GM19035 (cell line): Measurements from ENCODE around the gene PLAAT5.
A peak's percentile ranks its signal among the peaks of the same experiment; 100 is the strongest.
"Not testable (repeated sequence)": the region's sequence is repeated elsewhere in the genome, so short reads cannot be mapped to it uniquely, and the experiment has no call there.

Experiments used
- ATAC-seq: cut with Tn5 transposase; IDR thresholded peaks from one replicate; pipeline ENCODE4 v1.9.1; 2021; ENCODE audit not compliant: unreplicated experiment

PLAAT5 gene, protein sequence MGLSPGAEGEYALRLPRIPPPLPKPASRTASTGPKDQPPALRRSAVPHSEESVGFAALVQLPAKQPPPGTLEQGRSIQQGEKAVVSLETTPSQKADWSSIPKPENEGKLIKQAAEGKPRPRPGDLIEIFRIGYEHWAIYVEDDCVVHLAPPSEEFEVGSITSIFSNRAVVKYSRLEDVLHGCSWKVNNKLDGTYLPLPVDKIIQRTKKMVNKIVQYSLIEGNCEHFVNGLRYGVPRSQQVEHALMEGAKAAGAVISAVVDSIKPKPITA

DNA sequence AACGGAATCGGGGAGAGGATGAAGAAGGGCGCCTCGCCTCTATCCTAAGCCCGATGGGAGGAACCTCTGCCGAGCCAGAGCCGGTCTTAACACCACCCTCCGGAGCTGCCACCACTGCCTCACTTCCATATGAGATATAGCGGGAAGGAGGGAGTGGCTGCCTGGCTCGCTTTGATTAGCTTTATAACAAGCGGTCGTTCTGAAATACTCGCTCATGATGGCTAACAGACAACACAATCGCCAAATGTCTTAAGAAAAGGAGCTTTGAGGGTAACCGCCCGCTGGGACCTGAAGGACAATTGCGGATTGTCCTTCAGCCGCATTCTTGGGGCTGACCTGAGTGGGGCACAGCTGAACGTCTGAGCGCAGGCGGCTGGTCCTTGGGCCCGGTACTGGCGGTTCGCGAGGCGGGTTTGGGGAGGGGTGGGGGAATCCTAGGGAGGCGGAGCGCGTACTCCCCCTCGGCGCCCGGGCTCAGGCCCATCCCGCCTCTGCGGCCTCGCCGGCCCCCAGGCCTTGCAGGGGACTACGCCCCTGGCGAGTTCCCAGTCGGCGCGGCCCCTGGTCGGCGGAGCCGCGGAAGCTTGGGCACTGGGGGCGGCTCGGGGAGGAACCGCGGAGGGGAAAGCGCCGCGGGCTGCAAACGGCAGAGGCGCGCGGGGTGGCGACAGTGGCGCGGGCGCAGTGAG, at the start of gene PLAAT5:
TSS of gene PLAAT5 (minus strand) at position 617 of the 689 bp plus-strand sequence. CDS start at position 484, 133 bp downstream.
- no peak for ATAC-seq

DNA sequence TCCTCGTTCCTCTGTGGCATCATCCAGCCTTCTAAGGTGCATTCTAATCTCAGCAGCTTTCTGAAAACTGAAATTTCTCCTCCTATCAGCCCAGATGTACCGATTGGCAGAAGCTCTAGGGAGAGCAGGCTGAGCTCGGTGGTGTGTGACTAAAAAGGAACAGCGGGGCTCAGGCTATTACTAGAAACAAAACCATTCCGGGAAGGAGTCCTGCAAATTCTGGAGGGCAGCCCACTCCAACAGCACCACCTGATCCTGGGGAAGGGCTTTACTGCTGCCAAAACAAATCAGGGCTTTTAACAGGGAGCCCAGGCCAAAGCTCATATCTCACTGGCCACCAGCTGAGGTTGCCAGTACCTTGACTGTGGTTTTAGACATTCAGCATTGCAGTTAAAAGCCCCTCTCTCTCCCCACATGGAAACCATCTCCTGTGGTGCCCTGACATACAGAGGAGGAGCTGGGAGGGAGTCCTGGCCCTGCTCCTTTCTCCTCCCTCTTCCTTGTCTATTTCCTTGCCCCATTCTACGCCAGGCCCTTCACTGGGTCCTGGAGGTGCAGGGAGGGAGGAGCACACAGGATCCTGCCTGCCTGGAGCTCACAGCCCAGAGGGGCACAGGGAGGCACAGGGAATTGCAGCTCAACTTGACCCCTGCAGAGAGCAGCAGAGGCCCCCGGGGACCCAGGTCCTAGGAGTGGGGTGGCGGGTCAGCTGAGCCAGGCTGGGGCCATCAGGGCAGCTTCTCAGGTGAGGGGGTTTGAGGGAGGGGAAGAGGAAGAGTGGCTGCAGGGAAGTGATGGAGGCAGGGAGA, 46.5 kb upstream of the PLAAT5 start:
- no peak for ATAC-seq

DNA sequence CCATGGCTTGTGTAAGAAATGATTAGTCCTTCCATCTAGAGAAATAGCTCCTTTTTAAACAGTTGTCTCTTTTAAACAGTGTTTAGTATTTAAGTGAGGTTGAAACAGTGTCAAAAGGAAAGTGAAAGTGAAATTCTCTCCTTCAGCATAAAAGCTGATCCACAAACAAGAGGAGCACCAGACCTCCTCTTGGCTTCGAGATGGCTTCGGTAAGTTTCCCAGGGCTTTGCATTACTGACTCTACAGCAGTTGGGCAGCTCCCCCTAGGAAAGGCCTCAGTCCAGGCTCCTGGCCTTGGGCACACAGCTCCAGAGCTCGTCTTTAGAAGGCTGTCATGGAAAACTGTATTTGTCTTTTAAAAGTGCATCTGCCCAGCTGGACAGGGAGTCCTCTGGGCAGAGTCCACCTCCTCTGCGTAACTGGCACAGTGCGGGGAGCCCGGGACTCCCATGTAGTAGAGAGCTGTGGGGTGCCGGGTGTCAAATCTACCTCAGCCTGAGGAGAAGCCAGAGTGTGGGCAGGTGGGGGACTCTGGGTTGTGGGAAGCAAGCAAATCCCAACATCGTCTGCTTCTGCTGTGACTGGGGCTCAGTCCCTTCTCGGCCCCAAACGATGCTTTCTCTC, 45.8 kb upstream of the PLAAT5 start, which contains the start of gene PLAAT4:
TSS of gene PLAAT4 (plus strand) at position 140 of the 624 bp plus-strand sequence. CDS start at position 201, 61 bp downstream.
- ATAC-seq = no peak

DNA sequence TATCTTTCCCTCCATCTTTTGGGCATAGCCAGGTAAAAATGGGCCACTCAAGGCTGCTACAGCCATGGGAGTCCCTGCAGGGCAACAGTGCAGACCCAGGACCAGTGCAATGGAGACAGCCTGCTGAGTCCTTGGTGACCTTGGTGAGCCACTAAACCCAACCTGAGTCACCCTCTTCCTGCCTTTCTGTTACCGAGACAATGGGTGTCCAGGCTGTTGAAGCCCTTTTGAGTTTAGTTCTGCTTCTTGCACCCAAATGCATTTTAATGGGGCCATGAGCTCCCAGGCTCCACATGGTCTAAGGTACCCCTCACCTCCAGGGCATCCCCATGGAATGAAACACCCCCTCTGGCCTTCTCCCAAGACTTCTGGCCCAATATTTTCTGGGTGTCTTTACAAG, 44.8 kb upstream of the PLAAT5 start:
- ATAC-seq = no peak

DNA sequence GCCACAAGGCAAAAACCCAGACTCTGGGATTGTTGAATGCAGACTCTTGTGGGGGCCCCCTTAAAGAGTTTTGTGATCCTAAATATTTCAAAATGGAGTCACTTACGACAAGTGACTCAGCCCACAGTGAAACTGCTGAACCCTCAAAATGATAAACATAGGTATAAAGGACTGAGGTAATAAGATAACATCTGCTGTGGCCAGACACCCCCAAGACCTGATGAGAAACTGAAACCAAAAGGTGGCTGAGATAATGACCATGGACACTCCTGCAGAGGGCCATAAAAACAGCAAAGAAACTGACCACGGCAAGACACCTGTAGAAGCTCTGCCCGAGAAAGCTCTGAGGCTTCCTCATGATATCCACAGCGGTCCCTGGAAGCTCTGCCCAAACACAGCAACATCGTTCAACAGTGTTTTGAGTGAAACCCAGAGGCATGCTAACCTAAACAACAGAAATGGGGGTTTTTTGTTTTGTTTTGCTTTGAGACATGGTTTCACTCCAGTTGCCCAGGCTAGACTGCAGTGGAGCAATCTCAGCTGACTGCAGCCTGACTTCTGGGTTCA, 44.0 kb upstream of the PLAAT5 start:
- peak; percentile 57 for ATAC-seq

DNA sequence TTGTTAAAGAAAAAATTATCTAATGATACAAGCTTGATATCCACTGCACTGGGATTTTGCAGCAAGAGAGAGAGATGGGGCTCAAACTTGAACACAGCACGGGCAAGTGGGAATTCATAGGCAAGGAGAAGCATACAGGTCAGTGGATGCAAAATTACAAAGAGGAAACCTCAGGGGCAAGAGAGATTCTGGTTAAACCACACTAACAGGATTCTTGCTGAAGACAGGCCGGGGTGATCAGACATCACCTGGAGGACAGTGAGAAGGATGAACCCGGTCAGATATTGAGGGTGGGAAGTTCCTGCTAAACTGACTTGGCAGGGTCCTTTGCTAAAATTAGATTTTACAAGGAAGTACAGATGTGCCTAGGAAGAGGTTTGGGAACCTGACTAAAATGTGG, 43.1 kb upstream of the PLAAT5 start:
- no peak for ATAC-seq

DNA sequence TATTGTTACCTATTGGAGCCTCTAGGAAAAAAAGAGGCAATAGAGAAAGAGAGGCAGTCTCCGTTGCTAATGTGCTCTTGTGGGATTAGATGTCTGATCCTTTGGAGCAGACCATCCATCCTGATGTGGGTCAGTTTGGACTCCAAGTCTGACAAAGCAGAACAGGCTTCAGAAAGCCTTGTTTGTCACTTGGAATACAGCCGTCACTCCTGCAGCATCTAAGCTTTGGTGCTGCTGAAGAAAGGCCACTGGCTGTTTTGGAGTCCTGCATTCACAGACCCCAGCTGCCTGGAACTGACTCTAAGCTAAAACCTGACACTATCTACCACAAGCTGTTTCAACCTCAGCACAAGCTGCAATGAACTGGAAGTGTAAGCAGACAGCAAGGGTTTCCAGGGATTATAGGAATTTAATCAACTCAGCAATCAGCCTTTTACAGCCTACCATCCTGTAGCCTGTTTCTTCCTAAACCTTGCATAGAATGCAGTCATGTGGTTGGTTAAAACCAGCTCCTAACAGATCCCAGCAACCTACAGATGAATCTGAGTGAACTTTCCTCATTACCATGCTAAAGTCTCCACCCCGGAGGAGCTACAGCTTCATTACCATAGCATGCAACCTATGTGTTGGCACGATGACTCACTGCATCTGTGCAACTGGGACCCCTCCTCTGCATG, 42.0 kb upstream of the PLAAT5 start:
- ATAC-seq = no peak

DNA sequence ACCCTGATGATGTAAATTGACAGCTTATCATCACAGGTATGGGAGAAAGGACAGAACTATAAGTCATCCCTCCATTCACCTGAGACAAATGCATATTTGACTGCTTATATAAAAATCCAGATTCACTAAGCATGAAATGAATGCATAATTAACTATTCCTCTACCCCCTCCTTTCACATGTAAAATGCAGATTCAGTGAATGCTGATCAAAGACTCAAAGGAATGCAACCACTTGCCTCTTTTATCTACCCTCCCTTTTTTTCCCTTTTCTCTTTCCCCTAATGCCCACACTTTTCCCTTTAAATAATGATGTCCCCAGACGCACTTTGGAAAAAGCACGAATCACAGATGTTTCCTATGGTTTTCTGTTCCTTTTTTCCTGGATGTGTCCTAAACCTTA, 41.1 kb upstream of the PLAAT5 start:
- ATAC-seq = no peak

DNA sequence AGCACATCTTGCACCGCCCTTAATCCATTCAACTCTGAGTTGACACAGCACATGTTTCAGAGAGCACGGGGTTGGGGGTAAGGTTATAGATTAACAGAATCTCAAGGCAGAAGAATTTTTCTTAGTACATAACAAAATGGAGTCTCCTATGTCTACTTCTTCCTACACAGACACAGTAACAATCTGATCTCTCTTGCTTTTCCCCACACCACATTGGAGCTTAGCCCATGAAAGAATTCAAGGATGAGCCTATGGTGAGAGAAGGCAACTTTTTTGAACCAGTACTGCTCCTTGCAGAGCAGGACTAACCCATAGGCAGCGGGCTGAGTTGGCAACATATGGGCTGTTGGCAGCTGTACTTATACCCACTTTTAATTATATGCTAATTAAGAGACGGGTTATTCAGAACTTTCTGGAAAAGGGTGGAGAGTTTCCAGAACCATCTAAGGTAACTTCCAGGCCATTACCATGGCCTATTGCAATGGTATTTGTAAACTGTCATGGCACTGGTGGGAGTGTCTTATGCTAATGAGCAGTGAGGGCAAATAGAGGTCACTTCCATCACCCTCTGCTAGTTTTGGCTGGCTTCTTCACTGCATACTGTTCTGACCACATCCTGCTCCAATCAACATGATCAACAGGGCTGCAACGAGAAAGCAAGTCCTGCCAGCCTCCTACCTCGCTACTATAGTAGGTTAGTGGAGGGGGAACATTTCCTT, 40.3 kb upstream of the PLAAT5 start:
- peak; percentile 63 for ATAC-seq

DNA sequence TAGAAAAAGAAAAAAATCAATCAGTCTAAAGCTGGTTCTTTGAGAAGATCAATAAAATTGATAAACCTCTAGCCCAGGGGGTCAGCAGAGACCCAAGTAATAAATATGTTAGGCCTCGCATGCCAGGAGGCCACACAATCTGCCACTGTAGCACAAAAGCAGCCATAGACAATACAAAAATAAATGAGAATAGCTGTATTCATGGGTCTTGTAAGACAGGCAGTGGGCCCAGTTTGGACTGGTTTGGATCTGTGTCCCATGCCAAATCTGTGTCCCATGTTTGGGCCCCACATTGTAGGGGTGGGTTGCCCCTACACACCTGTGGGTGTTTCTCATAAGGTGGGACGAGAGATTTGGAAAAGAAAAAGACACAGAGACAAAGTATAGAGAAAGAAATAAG, 39.1 kb upstream of the PLAAT5 start:
- no peak for ATAC-seq

DNA sequence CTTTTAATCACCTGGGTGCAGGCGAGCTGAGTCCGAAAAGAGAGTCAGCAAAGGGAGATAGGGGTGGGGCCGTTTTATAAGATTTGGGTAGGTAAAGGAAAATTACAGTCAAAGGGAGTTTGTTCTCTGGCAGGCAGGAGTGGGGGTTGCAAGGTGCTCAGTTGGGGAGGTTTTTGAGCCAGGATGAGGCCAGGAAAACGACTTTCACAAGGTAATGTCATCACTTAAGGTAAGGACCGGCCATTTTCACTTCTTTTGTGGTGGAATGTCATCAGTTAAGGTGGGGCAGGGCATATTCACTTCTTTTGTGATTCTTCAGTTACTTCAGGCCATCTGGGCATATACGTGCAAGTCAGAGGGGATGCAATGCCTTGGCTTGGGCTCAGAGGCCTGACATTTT, 38.4 kb upstream of the PLAAT5 start:
- ATAC-seq = not testable (repeated sequence)

DNA sequence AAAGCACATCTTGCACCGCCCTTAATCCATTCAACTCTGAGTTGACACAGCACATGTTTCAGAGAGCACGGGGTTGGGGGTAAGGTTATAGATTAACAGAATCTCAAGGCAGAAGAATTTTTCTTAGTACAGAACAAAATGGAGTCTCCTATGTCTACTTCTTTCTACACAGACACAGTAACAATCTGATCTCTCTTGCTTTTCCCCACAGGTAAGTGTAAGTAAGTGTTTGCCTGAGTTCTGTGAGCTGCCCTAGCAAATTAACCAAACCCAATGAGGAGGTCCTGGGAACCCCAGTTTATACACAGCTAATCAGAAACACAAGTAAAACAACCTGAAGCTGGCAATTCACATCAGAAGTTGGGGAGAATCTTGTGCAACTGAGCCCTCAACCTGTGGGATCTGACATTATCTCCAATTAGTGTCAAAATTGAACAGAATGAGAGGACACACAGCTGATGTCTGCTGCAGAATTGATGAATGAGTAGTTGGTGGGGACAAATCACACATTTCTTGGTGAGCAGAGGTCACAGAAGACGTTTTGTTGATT, 37.8 kb upstream of the PLAAT5 start:
- ATAC-seq = not testable (repeated sequence)

DNA sequence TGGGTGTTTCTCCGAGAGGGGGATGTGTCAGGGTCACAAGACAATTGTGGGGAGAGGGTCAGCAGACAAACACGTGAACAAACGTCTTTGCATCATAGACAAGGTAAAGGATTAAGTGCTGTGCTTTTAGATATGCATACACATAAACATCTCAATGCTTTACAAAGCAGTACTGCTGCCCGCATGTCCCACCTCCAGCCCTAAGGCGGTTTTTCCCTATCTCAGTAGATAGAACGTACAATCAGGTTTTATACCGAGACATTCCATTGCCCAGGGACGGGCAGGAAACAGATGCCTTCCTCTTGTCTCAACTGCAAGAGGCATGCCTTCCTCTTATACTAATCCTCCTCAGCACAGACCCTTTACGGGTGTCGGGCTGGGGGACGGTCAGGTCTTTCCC, 37.2 kb upstream of the PLAAT5 start:
- not testable (repeated sequence) for ATAC-seq

DNA sequence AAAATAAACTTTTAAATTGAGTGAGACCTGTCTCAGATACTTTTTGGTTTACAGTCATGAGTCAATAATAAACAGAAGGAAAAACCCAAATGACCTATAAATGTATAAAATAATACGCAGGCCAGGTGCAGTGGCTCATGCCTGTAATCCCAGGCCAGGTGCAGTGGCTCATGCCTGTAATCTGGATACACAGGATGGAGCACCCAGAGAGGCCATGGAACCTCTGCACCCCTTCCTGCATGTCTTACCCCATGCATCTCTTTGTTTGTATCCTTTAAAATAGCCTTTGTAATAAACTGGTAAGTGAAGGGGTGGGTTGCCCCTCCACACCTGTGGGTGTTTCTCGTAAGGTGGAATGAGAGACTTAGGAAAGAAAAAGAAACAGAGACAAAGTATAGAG, 36.7 kb upstream of the PLAAT5 start:
- ATAC-seq = no peak

DNA sequence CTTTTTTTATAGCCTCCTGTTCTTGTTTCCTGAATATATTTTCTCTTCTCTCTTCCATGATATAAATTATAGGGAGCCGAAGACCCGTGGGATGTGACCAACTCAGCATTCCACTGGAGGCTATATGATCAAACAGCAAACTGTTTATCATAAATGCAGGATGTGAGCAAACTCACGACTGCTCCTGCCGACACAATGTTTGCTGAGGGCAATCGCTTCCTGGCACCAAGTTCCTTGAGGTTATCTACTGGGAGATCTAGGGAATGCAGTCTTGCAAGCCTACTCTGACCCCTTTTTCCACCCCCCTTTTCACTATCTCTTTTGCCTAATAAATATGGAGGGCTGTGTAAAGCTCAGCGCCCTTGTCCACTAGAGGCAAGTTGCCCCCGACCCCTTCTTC, 32.2 kb upstream of the PLAAT5 start:
- ATAC-seq = no peak

DNA sequence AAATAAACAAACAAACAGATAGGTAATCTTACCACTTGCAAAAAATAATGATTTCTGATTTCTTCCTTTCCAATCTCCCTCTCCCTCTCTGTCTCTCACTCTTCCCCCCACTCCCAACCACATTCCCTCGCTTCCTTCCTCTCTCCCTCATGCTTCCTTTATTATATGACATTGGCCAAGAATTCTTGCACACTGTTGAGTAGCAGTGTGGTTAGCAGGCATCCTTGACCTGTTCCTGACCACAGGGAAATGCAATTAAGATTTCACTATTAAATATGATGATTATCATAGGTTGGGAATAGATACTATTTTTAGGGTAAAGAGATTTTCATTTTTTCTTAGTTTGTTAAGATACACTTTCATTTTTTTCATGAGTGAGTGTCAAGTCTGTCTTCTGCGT, 30.9 kb upstream of the PLAAT5 start:
- ATAC-seq = no peak

DNA sequence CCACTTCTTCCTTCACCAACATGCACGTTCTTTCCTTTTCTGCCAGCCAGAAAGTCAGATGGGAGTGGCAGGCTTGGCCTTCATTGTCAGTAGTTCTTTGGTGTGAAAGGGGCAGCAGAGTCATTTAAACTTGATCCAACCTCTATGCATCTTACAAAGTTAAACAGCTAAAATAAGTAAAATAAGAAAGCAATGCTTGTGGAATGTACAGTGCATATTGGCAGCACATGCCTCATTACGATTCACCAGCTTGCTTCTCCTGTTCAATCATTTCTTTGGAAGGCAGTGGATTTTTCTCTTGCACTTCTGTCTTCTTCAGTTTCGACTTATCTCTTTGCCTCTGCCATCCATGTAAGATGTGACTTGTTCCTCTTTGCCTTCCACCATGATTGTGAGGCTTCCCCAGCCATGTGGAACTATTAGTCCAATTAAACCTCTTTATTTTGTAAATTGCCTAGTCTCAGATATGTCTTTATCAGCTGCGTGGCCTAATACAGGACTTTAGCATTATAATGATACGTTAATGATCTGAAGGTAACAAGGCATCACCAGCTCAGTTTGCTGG, 29.7 kb upstream of the PLAAT5 start:
- no peak for ATAC-seq

DNA sequence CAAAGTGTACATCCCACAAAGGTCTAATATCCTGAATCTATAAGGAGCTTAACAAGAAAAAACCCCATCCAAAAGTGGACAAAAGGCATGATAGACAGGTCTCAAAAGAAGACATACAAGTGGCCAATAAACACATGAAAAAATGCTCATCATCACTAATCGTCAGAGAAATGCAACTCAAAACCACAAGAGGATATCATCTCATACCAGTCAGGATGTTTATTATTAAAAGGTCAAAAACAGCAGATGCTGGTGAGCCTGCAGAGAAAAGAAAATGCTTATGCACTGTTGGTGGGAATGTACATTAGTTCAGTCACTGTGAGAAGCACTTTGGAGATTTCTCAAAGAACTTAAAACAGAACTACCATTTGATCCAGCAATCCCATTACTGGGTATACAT, 27.6 kb upstream of the PLAAT5 start:
- ATAC-seq = no peak

DNA sequence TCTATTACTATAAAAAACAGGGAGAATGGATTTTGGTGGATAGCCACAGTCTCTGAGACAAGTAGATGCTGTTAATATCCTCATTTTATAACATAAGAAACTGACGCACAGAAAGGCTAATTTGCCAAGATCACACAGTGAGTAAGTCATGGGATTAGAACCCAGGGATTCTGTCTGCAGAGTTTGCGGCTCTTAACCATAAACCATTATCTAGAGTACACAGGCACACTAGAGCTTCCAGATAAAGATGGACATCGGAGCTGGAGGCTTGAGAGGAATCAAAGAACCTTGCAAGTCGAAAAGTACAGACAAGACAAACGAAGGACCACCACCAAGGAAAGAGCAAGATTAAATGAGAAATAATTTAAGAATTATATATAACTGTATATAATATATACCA, 26.2 kb upstream of the PLAAT5 start:
- no peak for ATAC-seq
